HEK293T (cell line): ENCODE measurements around the gene TMEFF2.

Experiments
- CTCF ChIA-PET: fragments of 350-600 bp; formaldehyde crosslinking; extraction: SDS; loops from one replicate; lab custom pipeline; 2021; ENCODE audit warnings: antibody characterized with exemption, inconsistent platforms; lab: Yijun Ruan, JAX
- POLR2A ChIA-PET: fragments of 350-600 bp; formaldehyde crosslinking; extraction: SDS; loops from one replicate; lab custom pipeline; 2020; ENCODE audit warnings: antibody characterized with exemption, inconsistent platforms; lab: Yijun Ruan, JAX
- DNase-seq: peaks from one replicate; pipeline ENCODE4 v3.0.0; 2012; ENCODE audit warnings: mixed read lengths; ENCODE audit errors: extremely low spot score
- ARNT ChIP-seq: fragments of 450-650 bp; IDR thresholded peaks from 2 replicates; pipeline ENCODE4 v1.6.1; 2017; ENCODE audit warnings: mild to moderate bottlenecking
- BHLHE40 ChIP-seq: fragments of 450-650 bp; IDR thresholded peaks from 2 replicates; pipeline ENCODE4 v1.6.1; 2016; ENCODE audit warnings: mild to moderate bottlenecking, moderate library complexity, borderline replicate concordance
- CTBP1 ChIP-seq: fragments of 450-650 bp; IDR thresholded peaks from 2 replicates; pipeline ENCODE4 v1.6.1; 2016; ENCODE audit warnings: borderline replicate concordance
- ELF4 ChIP-seq: fragments of 450-650 bp; IDR thresholded peaks from 2 replicates; pipeline ENCODE4 v1.6.1; 2017; ENCODE audit warnings: antibody characterized with exemption
- FOXA1 ChIP-seq: fragments of 450-650 bp; IDR thresholded peaks from 2 replicates; pipeline ENCODE4 v1.6.1; 2016; ENCODE audit warnings: mild to moderate bottlenecking
- FOXK2 ChIP-seq: fragments of 450-650 bp; IDR thresholded peaks from 2 replicates; pipeline ENCODE4 v1.6.1; 2016; ENCODE audit warnings: mild to moderate bottlenecking
- FOXM1 ChIP-seq: fragments of 450-650 bp; IDR thresholded peaks from 2 replicates; pipeline ENCODE4 v1.6.1; 2017; ENCODE audit warnings: mild to moderate bottlenecking, borderline replicate concordance
- HDGF ChIP-seq: fragments of 450-650 bp; IDR thresholded peaks from 2 replicates; pipeline ENCODE4 v1.6.1; 2017; ENCODE audit warnings: antibody characterized with exemption, borderline replicate concordance
- L3MBTL2 ChIP-seq: fragments of 450-650 bp; conservative IDR thresholded peaks from 2 replicates; pipeline ENCODE4 v1.6.1; 2016; ENCODE audit warnings: mild to moderate bottlenecking
- LEF1 ChIP-seq: fragments of 450-650 bp; IDR thresholded peaks from 2 replicates; pipeline ENCODE4 v1.6.1; 2017; ENCODE audit warnings: mild to moderate bottlenecking, borderline replicate concordance
- NFRKB ChIP-seq: fragments of 450-650 bp; IDR thresholded peaks from 2 replicates; pipeline ENCODE4 v1.6.1; 2016; ENCODE audit warnings: mild to moderate bottlenecking, moderate library complexity
- PKNOX1 ChIP-seq: fragments of 450-650 bp; IDR thresholded peaks from 2 replicates; pipeline ENCODE4 v1.6.1; 2016
- SP1 ChIP-seq: fragments of 450-650 bp; IDR thresholded peaks from 2 replicates; pipeline ENCODE4 v1.6.1; 2017
- SUZ12 ChIP-seq: fragments of 450-650 bp; IDR thresholded peaks from 2 replicates; pipeline ENCODE4 v1.6.1; 2016; ENCODE audit warnings: mild to moderate bottlenecking
- TARDBP ChIP-seq: fragments of 450-650 bp; IDR thresholded peaks from 2 replicates; pipeline ENCODE4 v1.6.1; 2016
- ZNF384 ChIP-seq: fragments of 450-650 bp; IDR thresholded peaks from 2 replicates; pipeline ENCODE4 v1.6.1; 2016

Gene TMEFF2

GRCh38 chr2:192218377-192218776, 23.6 kb upstream of the TMEFF2 start:
- ChIA-PET POLR2A (no interaction called here), CTCF (no interaction called here)
- DNase-seq: no peak
- no peak for TF ChIP-seq SUZ12
- no peak for TF ChIP-seq BHLHE40
- TF ChIP-seq LEF1: no peak
- no peak for TF ChIP-seq L3MBTL2
- no peak for TF ChIP-seq ZNF384
- no peak for TF ChIP-seq HDGF
- no peak for TF ChIP-seq SP1
- no peak for TF ChIP-seq NFRKB

GRCh38 chr2:192216336-192216735, 21.6 kb upstream of the TMEFF2 start:
- ChIA-PET CTCF (interaction anchor here (0.9 kb wide), 1 partner anchor 404 kb away, joined by 3 read pairs; no protein-coding TSS in a partner anchor), POLR2A (no interaction called here)
- TF ChIP-seq PKNOX1 (no peak), ELF4 (no peak), FOXK2 (no peak), FOXM1 (no peak), TARDBP (no peak)
- no peak for DNase-seq

GRCh38 chr2:192215096-192215877, 20.6 kb upstream of the TMEFF2 start:
- TF ChIP-seq BHLHE40: no peak
- no peak for TF ChIP-seq FOXM1
- no peak for TF ChIP-seq HDGF
- ChIA-PET POLR2A (no interaction called here), CTCF (interaction anchor here (0.9 kb wide), 1 partner anchor 403 kb away, joined by 3 read pairs; no protein-coding TSS in a partner anchor)
- DNase-seq: no peak

GRCh38 chr2:192208848-192209247, 14.1 kb upstream of the TMEFF2 start:
- ChIA-PET CTCF (no interaction called here), POLR2A (no interaction called here)
- TF ChIP-seq HDGF (no peak), FOXK2 (no peak), SUZ12 (no peak), LEF1 (no peak), TARDBP (no peak), NFRKB (no peak), ARNT (no peak), FOXA1 (no peak), ELF4 (no peak), BHLHE40 (no peak), SP1 (no peak), FOXM1 (no peak)
- no peak for DNase-seq

GRCh38 chr2:192206399-192206798, 11.7 kb upstream of the TMEFF2 start:
- no peak for DNase-seq
- ChIA-PET POLR2A (no interaction called here), CTCF (no interaction called here)
- TF ChIP-seq CTBP1 (no peak), FOXK2 (no peak), HDGF (no peak), TARDBP (no peak), PKNOX1 (no peak), ELF4 (no peak), FOXA1 (no peak), SUZ12 (no peak), FOXM1 (no peak), ZNF384 (no peak), L3MBTL2 (no peak), ARNT (no peak)

- CTCF ChIA-PET: no interaction called here
- POLR2A ChIA-PET: no interaction called here
- DNase-seq: no peak
- TF ChIP-seq LEF1 (no peak), TARDBP (no peak), ELF4 (no peak), FOXA1 (no peak), ARNT (no peak), CTBP1 (no peak), L3MBTL2 (no peak), SUZ12 (no peak), HDGF (no peak), NFRKB (no peak), BHLHE40 (no peak), FOXM1 (no peak), PKNOX1 (no peak), FOXK2 (no peak)
These were observed 9.1 kb upstream of the TMEFF2 start for GRCh38 chr2:192203876-192204275.

GRCh38 chr2:192202373-192202772, 7.6 kb upstream of the TMEFF2 start:
- ChIA-PET POLR2A (no interaction called here), CTCF (no interaction called here)
- no peak for DNase-seq
- TF ChIP-seq NFRKB (no peak), TARDBP (no peak), ZNF384 (no peak), FOXK2 (no peak), ELF4 (no peak), FOXA1 (no peak), HDGF (no peak), PKNOX1 (no peak), SP1 (no peak), ARNT (no peak), L3MBTL2 (no peak)
